Tibial nerve (tissue), 3 donors: ENCODE measurements around the gene ANAPC4.

Source experiments
- POLR2A ChIP-seq, 2 donors: fragments of 450-650 bp; IDR thresholded peaks; one replicate each; pipeline ENCODE4 v1.6.1; 2017; ENCODE audit warnings: antibody characterized with exemption in 2 of 2, mild to moderate bottlenecking in 2 of 2, moderate library complexity in 2 of 2
- TF ChIP-seq, protein P1 (sequence below), 5 experiments: fragments of 200-600 bp in 3 of 5; fragments of 450-650 bp in 2 of 5; sonication (generic) in 3 of 5; IDR thresholded peaks; one replicate each; pipeline ENCODE4 v1.5.1; 2016 to 2019; ENCODE audit warnings: antibody characterized with exemption in 5 of 5, mild to moderate bottlenecking in 3 of 5, moderate library complexity in 2 of 5

DNA sequence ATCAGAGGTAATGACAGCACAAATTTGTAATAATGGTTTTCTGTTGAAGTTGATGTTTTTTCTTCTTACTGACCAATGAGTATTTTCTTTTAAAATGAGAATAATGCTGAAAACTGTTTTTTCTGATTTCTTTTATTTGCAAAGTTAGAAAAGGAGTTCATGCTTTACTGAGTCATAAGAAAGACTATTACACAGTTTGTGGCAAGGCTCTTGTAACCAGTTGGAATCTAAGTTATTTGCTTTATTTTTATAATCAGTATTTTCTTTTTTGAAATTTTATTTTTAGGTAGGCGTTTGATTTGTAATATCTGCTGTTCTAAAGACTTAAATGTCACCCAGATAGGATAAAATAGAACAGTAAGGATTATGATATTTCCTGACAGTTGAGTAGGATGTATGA, 25.5 kb downstream of the ANAPC4 start:
- TF ChIP-seq, protein P1, sequence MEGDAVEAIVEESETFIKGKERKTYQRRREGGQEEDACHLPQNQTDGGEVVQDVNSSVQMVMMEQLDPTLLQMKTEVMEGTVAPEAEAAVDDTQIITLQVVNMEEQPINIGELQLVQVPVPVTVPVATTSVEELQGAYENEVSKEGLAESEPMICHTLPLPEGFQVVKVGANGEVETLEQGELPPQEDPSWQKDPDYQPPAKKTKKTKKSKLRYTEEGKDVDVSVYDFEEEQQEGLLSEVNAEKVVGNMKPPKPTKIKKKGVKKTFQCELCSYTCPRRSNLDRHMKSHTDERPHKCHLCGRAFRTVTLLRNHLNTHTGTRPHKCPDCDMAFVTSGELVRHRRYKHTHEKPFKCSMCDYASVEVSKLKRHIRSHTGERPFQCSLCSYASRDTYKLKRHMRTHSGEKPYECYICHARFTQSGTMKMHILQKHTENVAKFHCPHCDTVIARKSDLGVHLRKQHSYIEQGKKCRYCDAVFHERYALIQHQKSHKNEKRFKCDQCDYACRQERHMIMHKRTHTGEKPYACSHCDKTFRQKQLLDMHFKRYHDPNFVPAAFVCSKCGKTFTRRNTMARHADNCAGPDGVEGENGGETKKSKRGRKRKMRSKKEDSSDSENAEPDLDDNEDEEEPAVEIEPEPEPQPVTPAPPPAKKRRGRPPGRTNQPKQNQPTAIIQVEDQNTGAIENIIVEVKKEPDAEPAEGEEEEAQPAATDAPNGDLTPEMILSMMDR (IDR thresholded peaks at IDR 0.05): no peak
- TF ChIP-seq POLR2A (IDR thresholded peaks at IDR 0.05): no peak
